Testis (tissue), 3 donors: Measurements from ENCODE around the gene FHOD1. TPM values are rescaled to one million over a fixed set of nuclear protein-coding genes. Genes with fewer than 3 reads are reported as not detected.

Experiments used
- DNase-seq: peaks from one replicate; pipeline ENCODE4 v3.0.0-alpha.2; 2019
- H3K27ac ChIP-seq, 2 donors: fragments of 200-600 bp; sonication (generic); one replicate each; pipeline ENCODE4 v1.5.1; 2019
- H3K27me3 ChIP-seq: fragments of 200-600 bp; sonication (generic); one replicate; pipeline ENCODE4 v1.5.1; 2019
- H3K36me3 ChIP-seq: fragments of 200-600 bp; sonication (generic); one replicate; pipeline ENCODE4 v1.5.1; 2017; ENCODE audit warnings: low read depth; ENCODE audit errors: missing control alignments
- H3K4me1 ChIP-seq: fragments of 200-600 bp; sonication (generic); one replicate; pipeline ENCODE4 v1.5.1; 2019
- H3K4me3 ChIP-seq, 2 donors: fragments of 200-600 bp; sonication (generic); one replicate each; pipeline ENCODE4 v1.5.1; 2017 to 2019
- H3K9me3 ChIP-seq: fragments of 200-600 bp; sonication (generic); one replicate; pipeline ENCODE4 v1.5.1; 2017
- POLR2A ChIP-seq: fragments of 450-650 bp; IDR thresholded peaks from one replicate; pipeline ENCODE4 v1.6.1; 2017; ENCODE audit warnings: antibody characterized with exemption, mild to moderate bottlenecking, moderate library complexity
- whole genome bisulfite sequencing, 2 donors: methylation state at CpG; one replicate each; pipeline ENCODE4 v1.1.5; 2018; 5-methylcytosine and 5-hydroxymethylcytosine counted together
- intact Hi-C: fragments of 100-400 bp; cut with DNase I; formaldehyde crosslinking; loops from one replicate; pipeline ENCODE4 v1.15.1; 2023; ENCODE audit warnings: low total_unique reads
- microRNA counts, 2 donors: library from miRNA; unstranded; fragments of <30 nt; microRNA quantifications; one replicate each; lab custom pipeline; 2016
- microRNA-seq, 2 donors: library from miRNA; unstranded; fragments of <30 nt; microRNA quantifications; one replicate each; pipeline ENCODE4, GENCODE V29; 2016; ENCODE audit warnings: borderline number of aligned reads in 2 of 2, borderline replicate concordance in 1 of 2
- polyA plus RNA-seq: library from polyadenylated mRNA; stranded (reverse); fragments of 350-450 nt; fragmentation: Illumina TruSeq; extraction: RNeasy Lipid Tissue Mini Kit (QIAGEN cat#74804); gene quantifications from one replicate; pipeline ENCODE4 v1.2.3, GENCODE V29; 2014; ENCODE audit warnings: low read depth, low replicate concordance; ENCODE audit not compliant: insufficient read depth
- small RNA-seq, 2 donors: library from RNA; depleted of rRNA; stranded (forward); fragments of <200 nt; gene quantifications; one replicate each; pipeline ENCODE3, GENCODE V24; 2016
- total RNA-seq, 2 donors: library from RNA; depleted of rRNA; stranded (reverse); fragments of >200 nt; gene quantifications; one replicate each; pipeline ENCODE4 v1.2.3, GENCODE V29; 2016
- TF ChIP-seq, protein P1 (sequence below), 3 experiments: fragments of 450-650 bp in 2 of 3; fragments of 200-600 bp in 1 of 3; sonication (generic) in 1 of 3; IDR thresholded peaks; one replicate each; pipeline ENCODE4 v1.5.1; 2016 to 2019; ENCODE audit warnings: antibody characterized with exemption in 3 of 3, mild to moderate bottlenecking in 2 of 3, moderate library complexity in 1 of 3

Gene FHOD1
- total and polyA plus RNA-seq, 3 donors from 2014 or later = 17.0 to 40.0 (median 28.8) TPM

DNA sequence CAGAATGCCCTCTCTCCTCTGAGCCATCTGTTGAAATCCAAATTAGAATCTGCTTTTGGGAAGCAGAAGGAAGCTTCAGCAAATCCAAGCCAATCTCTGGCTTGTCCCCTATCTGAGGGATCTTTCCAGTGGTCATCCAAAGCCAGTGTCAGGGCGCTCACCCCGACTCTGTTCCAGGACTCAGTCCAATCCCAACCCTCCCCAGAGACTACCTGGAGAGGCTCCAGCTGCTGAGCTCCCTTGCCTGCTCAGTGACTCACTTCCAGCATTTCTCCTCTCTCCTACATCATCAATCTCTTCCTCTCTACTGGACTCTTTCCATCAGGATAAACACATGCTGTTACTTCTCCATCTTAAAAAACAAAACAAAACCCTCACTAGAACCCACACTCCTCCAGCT is 65.9 kb downstream of the FHOD1 start:
- intact Hi-C loops = no loop called here
- peak overlapping the region; percentile 6 to 56 for H3K27ac ChIP-seq
- H3K9me3 ChIP-seq = no peaks in the 10 kb centered on the region
- TF ChIP-seq POLR2A = no peak
- TF ChIP-seq, protein P1, sequence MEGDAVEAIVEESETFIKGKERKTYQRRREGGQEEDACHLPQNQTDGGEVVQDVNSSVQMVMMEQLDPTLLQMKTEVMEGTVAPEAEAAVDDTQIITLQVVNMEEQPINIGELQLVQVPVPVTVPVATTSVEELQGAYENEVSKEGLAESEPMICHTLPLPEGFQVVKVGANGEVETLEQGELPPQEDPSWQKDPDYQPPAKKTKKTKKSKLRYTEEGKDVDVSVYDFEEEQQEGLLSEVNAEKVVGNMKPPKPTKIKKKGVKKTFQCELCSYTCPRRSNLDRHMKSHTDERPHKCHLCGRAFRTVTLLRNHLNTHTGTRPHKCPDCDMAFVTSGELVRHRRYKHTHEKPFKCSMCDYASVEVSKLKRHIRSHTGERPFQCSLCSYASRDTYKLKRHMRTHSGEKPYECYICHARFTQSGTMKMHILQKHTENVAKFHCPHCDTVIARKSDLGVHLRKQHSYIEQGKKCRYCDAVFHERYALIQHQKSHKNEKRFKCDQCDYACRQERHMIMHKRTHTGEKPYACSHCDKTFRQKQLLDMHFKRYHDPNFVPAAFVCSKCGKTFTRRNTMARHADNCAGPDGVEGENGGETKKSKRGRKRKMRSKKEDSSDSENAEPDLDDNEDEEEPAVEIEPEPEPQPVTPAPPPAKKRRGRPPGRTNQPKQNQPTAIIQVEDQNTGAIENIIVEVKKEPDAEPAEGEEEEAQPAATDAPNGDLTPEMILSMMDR (IDR thresholded peaks at IDR 0.05) = no peak
- no peak for DNase-seq
- no peaks in the 10 kb centered on the region for H3K36me3 ChIP-seq
- no peak overlapping the region for H3K4me3 ChIP-seq
- WGBS, 2 donors = 38 to 55% methylated on average over 2 of the region's 2 CpGs
- no peaks in the 10 kb centered on the region for H3K27me3 ChIP-seq
- H3K4me1 ChIP-seq = peaks cover 24% of the 10 kb centered on the region

DNA sequence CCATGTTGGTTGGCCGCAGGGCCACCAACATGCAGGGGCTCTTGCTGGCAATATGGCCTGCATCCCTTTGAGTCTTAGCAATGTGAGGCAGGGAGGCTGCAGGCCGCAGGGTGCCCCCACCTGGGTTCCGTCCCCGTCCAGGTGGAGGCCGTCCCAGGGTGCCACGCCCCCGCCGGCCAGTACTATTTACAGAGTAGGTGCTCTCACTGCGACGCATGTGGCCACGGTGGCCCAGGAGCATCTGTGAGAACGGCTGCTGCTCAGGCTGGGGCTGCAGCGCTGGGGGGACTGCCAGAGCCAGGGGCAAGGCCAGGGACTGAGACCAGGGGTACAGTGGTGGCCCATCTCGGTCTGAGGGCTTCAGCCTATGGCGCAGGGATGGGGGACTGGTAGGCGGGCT is 67.1 kb downstream of the FHOD1 start:
- Histone ChIP-seq H3K4me1 (peaks cover 14% of the 10 kb centered on the region), H3K27ac (no peak overlapping the region), H3K4me3 (no peak overlapping the region), H3K36me3 (no peaks in the 10 kb centered on the region), H3K9me3 (no peaks in the 10 kb centered on the region), H3K27me3 (no peaks in the 10 kb centered on the region)
- 95 to 100% methylated on average over 1 to 16 of the region's 16 CpGs for WGBS, 2 donors
- no peak for DNase-seq
- TF ChIP-seq, protein P1 (IDR thresholded peaks at IDR 0.05) = no peak
- no peak for TF ChIP-seq POLR2A
- intact Hi-C loops = no loop called here

DNA sequence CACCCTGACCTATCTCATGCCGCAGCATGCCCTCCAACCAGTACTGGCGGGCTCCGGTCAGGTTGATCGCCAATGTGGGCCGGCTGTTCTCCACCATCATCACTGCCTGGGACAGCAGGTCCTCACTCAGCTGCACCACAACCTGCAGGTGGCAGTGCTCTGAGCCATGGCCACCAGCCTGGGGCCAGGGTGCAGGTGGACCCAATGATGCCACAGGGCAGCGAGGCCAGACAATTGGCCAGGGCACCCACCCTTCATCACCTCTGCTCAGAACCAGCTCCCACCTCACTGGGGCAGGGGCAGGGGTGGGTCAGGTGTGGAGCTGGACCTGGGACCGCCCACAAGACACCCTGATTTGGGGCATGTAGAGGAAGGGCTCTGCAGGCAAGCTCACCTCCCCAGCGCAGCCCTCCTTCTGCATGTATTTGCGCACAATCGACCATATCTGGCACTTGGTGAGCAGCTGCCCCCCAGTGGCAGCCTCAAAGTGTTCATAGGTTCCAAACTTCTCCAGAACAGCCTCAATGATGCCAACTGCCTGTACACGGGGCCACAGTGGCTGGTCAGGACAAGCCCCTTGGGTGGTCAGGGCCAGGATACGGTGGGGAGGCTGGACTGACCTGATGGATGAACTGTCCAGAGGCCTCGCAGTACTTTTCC is 67.7 kb downstream of the FHOD1 start:
- no peak for TF ChIP-seq POLR2A
- TF ChIP-seq, protein P1 (IDR thresholded peaks at IDR 0.05) = no peak
- DNase-seq = no peak
- Histone ChIP-seq H3K4me3 (no peak overlapping the region), H3K9me3 (no peaks in the 10 kb centered on the region), H3K27ac (no peak overlapping the region), H3K36me3 (no peaks in the 10 kb centered on the region), H3K27me3 (no peaks in the 10 kb centered on the region), H3K4me1 (peaks cover 11% of the 10 kb centered on the region)
- WGBS, 2 donors = 90 to 94% methylated on average over 9 to 13 of the region's 13 CpGs
- intact Hi-C loops = no loop called here

MicroRNA genes within 50 kb of the gene (microRNA counts, 767-probe panel; counts per million panel counts)
- 0 to 152 counts per million in 2 donors for microRNA hsa-miR-328 (lab: Ali Mortazavi, UCI)

Small RNA genes within 50 kb of the gene (microRNA-seq; reads per million reads assigned to microRNA genes)
- gene MIR328 = 432 to 447 reads per million in 2 donors

Small RNA genes within 50 kb of the gene (small RNA-seq; reads per million reads assigned to genes)
- 2.5 to 7.3 reads per million in 2 donors for gene MIR328

Other genes with a start within 250 kb of the FHOD1 start
- gene CBFB, start 218.3 kb downstream of the FHOD1 start, total RNA-seq = 10 to 100 TPM; 23.3 to 34.9 TPM
- gene CBFB, start 218.3 kb downstream of the FHOD1 start, polyA plus RNA-seq = 15.3 TPM
- gene PHAF1, start 137.5 kb downstream of the FHOD1 start, total RNA-seq = 10 to 100 TPM; 32.6 to 41.6 TPM
- gene PHAF1, start 137.5 kb downstream of the FHOD1 start, polyA plus RNA-seq = 31.2 TPM
- 10 to 100 TPM; 18.6 to 24.6 TPM for gene B3GNT9, start 96.5 kb downstream of the FHOD1 start, total RNA-seq
- gene B3GNT9, start 96.5 kb downstream of the FHOD1 start, polyA plus RNA-seq = 18.0 TPM
- 10 to 100 TPM; 15.9 to 23.9 TPM for gene TRADD, start 87.6 kb downstream of the FHOD1 start, total RNA-seq
- gene TRADD, start 87.6 kb downstream of the FHOD1 start, polyA plus RNA-seq = 7.4 TPM
- 10 to 100 TPM; 20.6 to 26.9 TPM for gene FBXL8, start 87.5 kb downstream of the FHOD1 start, total RNA-seq
- 3.7 TPM for gene FBXL8, start 87.5 kb downstream of the FHOD1 start, polyA plus RNA-seq
- 10 to 100 TPM; 63.4 to 78.3 TPM for gene HSF4, start 82.7 kb downstream of the FHOD1 start, total RNA-seq
- 20.2 TPM for gene HSF4, start 82.7 kb downstream of the FHOD1 start, polyA plus RNA-seq
- 10 to 100 TPM; 16.2 to 34.9 TPM for gene NOL3, start 76.9 kb downstream of the FHOD1 start, total RNA-seq
- 11.8 TPM for gene NOL3, start 76.9 kb downstream of the FHOD1 start, polyA plus RNA-seq
- gene MATCAP1, start 63.5 kb downstream of the FHOD1 start, total RNA-seq = 10 to 100 TPM; 65.1 to 89.4 TPM
- gene MATCAP1, start 63.5 kb downstream of the FHOD1 start, polyA plus RNA-seq = 44.6 TPM
- 1 to 10 TPM; 5.1 to 9.0 TPM for gene EXOC3L1, start 57.3 kb downstream of the FHOD1 start, total RNA-seq
- gene EXOC3L1, start 57.3 kb downstream of the FHOD1 start, polyA plus RNA-seq = 2.6 TPM
- gene E2F4, start 55.3 kb downstream of the FHOD1 start, total RNA-seq = 100 to 1,000 TPM; 110 to 126 TPM
- gene E2F4, start 55.3 kb downstream of the FHOD1 start, polyA plus RNA-seq = 72.5 TPM
- gene ELMO3, start 48.4 kb downstream of the FHOD1 start, total RNA-seq = 10 to 100 TPM in 1 of 2 donors, 1 to 10 TPM in 1; 9.3 to 10.5 TPM
- 22.2 TPM for gene ELMO3, start 48.4 kb downstream of the FHOD1 start, polyA plus RNA-seq
- gene TMEM208, start 20.4 kb downstream of the FHOD1 start, total RNA-seq = 10 to 100 TPM; 57.4 to 66.8 TPM
- gene TMEM208, start 20.4 kb downstream of the FHOD1 start, polyA plus RNA-seq = 55.6 TPM
- 10 to 100 TPM in 1 of 2 donors, 1 to 10 TPM in 1; 6.8 to 15.7 TPM for gene SLC9A5, start 1.5 kb upstream of the FHOD1 start, total RNA-seq
- 4.8 TPM for gene SLC9A5, start 1.5 kb upstream of the FHOD1 start, polyA plus RNA-seq
- gene PLEKHG4, start 32.1 kb upstream of the FHOD1 start, total RNA-seq = 100 to 1,000 TPM in 1 of 2 donors, 10 to 100 TPM in 1; 86.5 to 137 TPM
- 102 TPM for gene PLEKHG4, start 32.1 kb upstream of the FHOD1 start, polyA plus RNA-seq
- gene KCTD19, start 79.3 kb upstream of the FHOD1 start, total RNA-seq = 100 to 1,000 TPM in 1 of 2 donors, 10 to 100 TPM in 1; 59.2 to 102 TPM
- gene KCTD19, start 79.3 kb upstream of the FHOD1 start, polyA plus RNA-seq = 144 TPM
- 10 to 100 TPM; 28.3 to 40.9 TPM for gene LRRC36, start 79.3 kb upstream of the FHOD1 start, total RNA-seq
- 94.5 TPM for gene LRRC36, start 79.3 kb upstream of the FHOD1 start, polyA plus RNA-seq
- gene TPPP3, start 146.0 kb upstream of the FHOD1 start, total RNA-seq = 10 to 100 TPM in 1 of 2 donors, 1 to 10 TPM in 1; 9.5 to 17.5 TPM
- 67.6 TPM for gene TPPP3, start 146.0 kb upstream of the FHOD1 start, polyA plus RNA-seq
- gene ZDHHC1, start 169.0 kb upstream of the FHOD1 start, total RNA-seq = 10 to 100 TPM; 62.0 to 62.7 TPM
- gene ZDHHC1, start 169.0 kb upstream of the FHOD1 start, polyA plus RNA-seq = 26.7 TPM
- 1 to 10 TPM; 4.9 to 7.7 TPM for gene HSD11B2, start 183.6 kb upstream of the FHOD1 start, total RNA-seq
- 11.5 TPM for gene HSD11B2, start 183.6 kb upstream of the FHOD1 start, polyA plus RNA-seq
- gene ATP6V0D1, start 233.7 kb upstream of the FHOD1 start, total RNA-seq = 100 to 1,000 TPM in 1 of 2 donors, 10 to 100 TPM in 1; 95.0 to 135 TPM
- gene ATP6V0D1, start 233.7 kb upstream of the FHOD1 start, polyA plus RNA-seq = 165 TPM
- gene AGRP, start 236.1 kb upstream of the FHOD1 start, total RNA-seq = 1 to 10 TPM; 1.2 to 1.7 TPM
- gene AGRP, start 236.1 kb upstream of the FHOD1 start, polyA plus RNA-seq = not detected